Fibroblast of mammary gland (primary cell): Measurements from ENCODE around the gene KRT83.
"Not testable (repeated sequence)": the region's sequence is repeated elsewhere in the genome, so short reads cannot be mapped to it uniquely, and the experiment has no call there.

Source experiments
- DNase-seq: peaks from one replicate; pipeline ENCODE4 v3.0.0-alpha.2; 2010; ENCODE audit warnings: low read depth
- H3K4me3 ChIP-seq: 2 replicates; pipeline ENCODE4 v1.5.1; 2011; ENCODE audit warnings: low read depth, mild to moderate bottlenecking, low read length, moderate library complexity; ENCODE audit not compliant: control insufficient read depth
- CTCF ChIP-seq: conservative IDR thresholded peaks from 2 replicates; pipeline ENCODE4 v1.5.1; 2011; ENCODE audit warnings: low read depth, low read length, inconsistent platforms; ENCODE audit not compliant: control insufficient read depth, insufficient read depth

The KRT83 gene

GRCh38 chr12:52318241-52318990, 2.8 kb downstream of the KRT83 start:
- DNase-seq, result no peak
- no peak overlapping the region for H3K4me3 ChIP-seq
- TF ChIP-seq CTCF, result no peak

GRCh38 chr12:52317468-52318052, 3.6 kb downstream of the KRT83 start:
- H3K4me3 ChIP-seq, result no peak overlapping the region
- no peak for DNase-seq
- TF ChIP-seq CTCF, result no peak

GRCh38 chr12:52316701-52317100, 4.5 kb downstream of the KRT83 start:
- H3K4me3 ChIP-seq, result no peak overlapping the region
- DNase-seq, result no peak
- no peak for TF ChIP-seq CTCF

- TF ChIP-seq CTCF, result no peak
- no peak overlapping the region for H3K4me3 ChIP-seq
- no peak for DNase-seq
Observed at GRCh38 chr12:52316290-52316689, 4.9 kb downstream of the KRT83 start.

GRCh38 chr12:52315721-52316120, 5.5 kb downstream of the KRT83 start:
- peak; percentile 37 for TF ChIP-seq CTCF

GRCh38 chr12:52314511-52314910, 6.7 kb downstream of the KRT83 start:
- no peak for TF ChIP-seq CTCF
- H3K4me3 ChIP-seq, result no peak overlapping the region
- DNase-seq, result no peak

More at GRCh38 chr12:52315721-52316120, 5.5 kb downstream of the KRT83 start:
- not testable (repeated sequence) for H3K4me3 ChIP-seq, DNase-seq
